ENCODE data around the gene CD86.

DNA sequence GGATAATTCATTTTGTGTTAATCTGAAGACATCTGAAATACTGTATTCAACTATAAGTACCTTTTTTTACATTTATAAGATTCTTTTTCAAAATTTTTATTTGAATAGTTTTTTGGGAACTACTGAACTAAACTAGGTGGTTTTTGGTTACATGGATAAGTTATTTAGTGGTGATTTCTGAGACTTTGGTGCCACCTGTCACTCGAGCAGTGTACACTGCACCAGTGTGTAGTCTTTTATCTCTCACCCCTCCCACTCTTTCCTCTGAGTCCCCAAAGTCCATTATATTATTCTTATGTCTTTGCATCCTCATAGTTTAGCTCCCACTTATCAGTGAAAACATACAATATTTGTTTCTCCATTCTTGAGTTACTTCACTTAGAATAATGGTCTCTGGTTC lies 57.6 kb downstream of the CD86 start:
- no peak for TF ChIP-seq POLR2A (IDR thresholded peaks at IDR 0.05)
- TF ChIP-seq, protein P1, sequence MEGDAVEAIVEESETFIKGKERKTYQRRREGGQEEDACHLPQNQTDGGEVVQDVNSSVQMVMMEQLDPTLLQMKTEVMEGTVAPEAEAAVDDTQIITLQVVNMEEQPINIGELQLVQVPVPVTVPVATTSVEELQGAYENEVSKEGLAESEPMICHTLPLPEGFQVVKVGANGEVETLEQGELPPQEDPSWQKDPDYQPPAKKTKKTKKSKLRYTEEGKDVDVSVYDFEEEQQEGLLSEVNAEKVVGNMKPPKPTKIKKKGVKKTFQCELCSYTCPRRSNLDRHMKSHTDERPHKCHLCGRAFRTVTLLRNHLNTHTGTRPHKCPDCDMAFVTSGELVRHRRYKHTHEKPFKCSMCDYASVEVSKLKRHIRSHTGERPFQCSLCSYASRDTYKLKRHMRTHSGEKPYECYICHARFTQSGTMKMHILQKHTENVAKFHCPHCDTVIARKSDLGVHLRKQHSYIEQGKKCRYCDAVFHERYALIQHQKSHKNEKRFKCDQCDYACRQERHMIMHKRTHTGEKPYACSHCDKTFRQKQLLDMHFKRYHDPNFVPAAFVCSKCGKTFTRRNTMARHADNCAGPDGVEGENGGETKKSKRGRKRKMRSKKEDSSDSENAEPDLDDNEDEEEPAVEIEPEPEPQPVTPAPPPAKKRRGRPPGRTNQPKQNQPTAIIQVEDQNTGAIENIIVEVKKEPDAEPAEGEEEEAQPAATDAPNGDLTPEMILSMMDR (IDR thresholded peaks at IDR 0.05) = no peak

Measured in Peyer's patch (tissue), 4 donors.